GM21360 (cell line): ENCODE measurements around the gene OLFML1.
A peak's percentile ranks its signal among the peaks of the same experiment; 100 is the strongest.

Experiments
- ATAC-seq: cut with Tn5 transposase; IDR thresholded peaks from one replicate; pipeline ENCODE4 v1.9.1; 2021; ENCODE audit warnings: mild to moderate bottlenecking, moderate library complexity; ENCODE audit not compliant: unreplicated experiment

The OLFML1 gene

DNA sequence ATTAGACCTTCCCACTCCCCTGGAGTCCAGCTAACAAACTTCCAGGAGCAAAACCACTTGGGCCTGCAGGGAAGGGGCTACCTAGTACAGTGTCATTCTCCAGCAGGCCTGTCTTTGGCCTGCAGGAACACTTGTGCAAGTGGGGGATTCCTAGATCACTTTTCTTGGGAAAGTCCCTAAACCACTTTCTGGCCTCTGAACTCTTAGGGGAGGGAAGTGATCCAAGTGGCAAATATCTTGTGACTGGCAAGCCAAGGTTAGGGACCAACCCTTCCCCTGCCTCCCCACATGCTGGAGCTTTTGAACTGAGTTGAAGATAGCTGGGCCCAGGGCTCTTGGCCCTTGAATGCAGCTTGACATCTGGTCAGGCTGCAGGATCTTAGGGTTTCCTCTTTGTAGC, 45.7 kb downstream of the OLFML1 start:
- peak; percentile 36 for ATAC-seq

DNA sequence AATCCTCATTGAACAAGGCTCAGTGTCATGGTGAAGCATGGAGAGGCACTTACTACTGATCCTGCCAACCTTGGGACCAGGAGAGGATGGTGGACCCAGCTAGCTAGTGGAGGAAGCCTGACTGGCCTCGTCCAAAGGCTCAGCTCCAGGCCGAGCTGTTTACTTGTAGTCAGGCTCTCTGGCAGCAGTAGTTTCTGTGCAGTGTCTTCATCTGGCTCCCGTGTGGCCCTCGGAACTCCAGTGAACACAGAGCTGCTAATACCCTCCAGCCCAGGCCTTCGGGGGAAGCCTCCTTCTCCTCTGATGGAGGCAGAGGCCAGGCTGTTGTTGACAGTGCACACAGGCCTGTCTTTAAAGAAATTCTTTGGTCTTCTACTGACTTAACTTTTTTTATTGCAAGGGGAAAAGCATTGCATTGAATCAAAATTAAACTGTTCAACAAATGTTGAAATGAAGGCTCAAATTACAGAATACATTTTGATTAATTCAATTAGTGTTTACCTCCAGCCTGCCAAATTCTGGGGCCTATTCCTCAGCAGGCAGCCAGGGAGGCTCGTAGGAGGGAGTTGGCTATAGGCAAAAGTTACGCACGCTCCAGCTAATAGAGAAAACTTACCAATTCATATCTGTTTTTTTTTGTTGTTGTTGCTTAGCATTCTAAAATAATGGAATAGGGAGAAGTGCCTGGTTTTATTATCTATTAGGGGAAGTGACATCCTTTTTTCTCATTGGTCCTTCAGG, 47.3 kb downstream of the OLFML1 start:
- no peak for ATAC-seq

DNA sequence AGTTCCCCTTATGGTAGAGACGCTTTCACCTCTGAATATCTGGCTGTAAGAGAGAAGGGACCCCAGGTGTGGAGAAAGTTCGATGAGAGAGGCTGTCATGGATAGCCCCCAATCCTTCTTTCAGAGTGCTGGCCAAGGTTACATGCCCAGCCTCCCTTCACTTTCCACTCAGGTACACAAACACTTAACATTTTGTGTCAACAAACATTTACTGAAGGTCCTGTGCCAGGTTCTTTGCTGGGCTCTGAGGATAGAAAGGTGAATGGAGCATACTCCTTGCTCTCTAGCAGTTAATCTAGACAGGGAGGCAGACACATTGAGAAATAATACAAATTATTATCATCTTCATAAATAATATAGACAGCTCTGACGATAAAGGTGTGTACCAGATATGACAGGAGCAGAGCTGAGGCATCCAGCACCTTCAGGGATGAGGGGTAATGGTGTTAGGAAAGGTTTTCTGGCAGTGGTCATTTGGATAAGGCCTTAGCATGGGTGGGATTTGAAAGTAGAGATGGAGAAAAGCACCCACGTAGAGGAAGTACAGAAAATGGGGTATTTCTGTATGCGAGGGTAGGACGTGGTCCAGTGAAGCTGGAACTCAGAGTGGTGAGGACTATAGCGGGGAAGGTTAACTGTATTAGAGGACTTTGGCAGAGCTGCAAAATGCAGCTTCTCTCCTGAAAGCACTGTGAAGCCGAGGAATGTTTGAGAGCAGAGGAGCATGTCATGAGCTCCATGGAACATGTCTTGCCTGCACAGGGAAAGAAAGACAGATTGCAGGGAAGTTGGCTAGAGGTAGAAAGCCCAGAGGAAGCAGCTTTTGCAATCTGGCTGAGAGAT, 48.1 kb downstream of the OLFML1 start:
- peak; percentile 26 for ATAC-seq

DNA sequence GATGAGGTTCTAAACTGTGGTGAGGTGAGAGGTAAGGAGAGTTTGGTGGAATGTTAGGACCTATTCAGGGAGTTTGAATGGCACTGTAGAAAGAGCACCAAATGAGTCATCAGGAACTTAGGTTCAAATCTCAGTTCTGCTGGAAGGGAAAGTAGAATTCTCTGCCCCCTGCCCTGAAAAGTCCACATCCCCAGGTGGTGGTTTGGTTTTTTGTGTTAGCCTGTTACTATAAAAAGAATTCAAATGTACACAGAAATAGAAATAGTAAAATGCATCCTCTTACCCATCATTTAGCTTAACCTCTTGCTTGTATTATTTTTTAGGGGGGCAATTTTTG, 48.7 kb downstream of the OLFML1 start:
- peak; percentile 63 for ATAC-seq

DNA sequence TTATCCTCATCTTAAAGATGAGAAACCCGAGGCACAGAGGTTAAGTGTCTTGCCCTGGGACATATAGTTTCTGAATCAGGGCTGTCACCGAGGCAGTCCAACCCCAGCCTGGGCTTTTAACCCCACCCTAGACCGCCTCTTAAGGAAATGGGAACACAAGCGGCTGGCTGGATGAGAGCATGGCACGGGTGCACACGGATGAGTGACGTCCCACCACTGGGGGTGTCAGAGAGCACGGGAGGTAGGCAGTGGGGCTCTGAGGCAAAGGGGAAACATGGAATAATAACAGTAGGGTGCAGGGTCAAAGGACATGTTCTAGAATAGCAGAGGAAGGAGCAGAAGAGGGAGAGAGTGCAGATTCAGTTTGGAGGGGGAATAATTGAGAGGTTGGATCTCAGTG, 50.8 kb downstream of the OLFML1 start:
- ATAC-seq, result no peak

DNA sequence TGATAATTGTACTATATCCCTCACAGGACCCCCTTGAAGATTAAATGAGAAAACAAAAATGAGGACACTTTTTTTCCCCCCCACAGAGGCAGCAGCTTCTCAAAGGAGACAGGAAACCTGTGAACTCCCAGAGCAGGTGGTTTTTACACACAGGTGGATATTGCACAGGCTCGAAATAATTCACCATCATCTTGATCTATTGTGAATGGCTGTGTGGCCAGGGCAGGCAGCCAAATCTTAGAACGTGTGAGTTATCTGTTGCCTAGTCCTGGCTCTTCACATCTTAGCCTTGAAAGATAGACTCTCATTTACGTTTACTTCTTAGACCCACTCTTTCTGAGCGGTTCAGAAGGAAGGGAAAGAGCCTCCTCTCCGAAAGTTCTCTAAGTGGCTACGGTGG, 52.0 kb downstream of the OLFML1 start:
- no peak for ATAC-seq

GRCh38 chr11:7538031-7538430, 52.7 kb downstream of the OLFML1 start:
- no peak for ATAC-seq

GRCh38 chr11:7538466-7539454, 53.5 kb downstream of the OLFML1 start:
- ATAC-seq, result no peak

DNA sequence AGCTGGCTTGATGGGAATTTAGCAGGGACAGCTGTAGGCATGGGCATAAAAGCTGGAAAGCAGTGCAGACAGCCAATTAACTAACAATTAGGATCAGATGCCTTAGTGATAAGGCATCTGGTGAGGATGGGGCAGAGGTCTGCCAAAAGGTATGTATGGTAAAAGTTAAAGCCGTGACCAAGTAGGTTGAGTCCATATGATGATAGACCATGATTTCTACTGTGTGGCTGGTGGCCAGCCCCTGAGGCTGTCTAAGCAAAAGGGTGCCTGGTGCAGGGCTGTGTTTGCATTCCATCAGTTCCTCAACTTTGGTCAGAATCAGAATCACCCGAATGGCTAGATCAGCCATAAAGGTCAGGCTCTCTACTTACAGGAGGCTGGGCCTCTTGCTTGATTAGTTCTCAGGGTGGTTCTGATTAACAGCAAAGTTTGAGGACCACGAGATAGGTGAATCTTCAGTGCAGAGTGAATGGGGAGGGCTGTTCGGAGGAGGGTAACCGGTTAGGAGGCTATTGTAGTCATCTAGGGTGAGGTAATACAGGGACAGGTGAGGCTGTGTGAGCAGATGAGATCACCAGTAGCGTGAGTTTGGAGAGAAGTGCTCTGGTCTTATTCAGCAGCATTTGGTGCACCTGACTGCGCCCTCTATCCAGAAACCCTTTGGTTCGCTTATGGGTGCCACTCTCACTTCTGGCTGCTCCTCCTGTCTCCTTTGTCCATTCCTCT, 55.7 kb downstream of the OLFML1 start:
- no peak for ATAC-seq

DNA sequence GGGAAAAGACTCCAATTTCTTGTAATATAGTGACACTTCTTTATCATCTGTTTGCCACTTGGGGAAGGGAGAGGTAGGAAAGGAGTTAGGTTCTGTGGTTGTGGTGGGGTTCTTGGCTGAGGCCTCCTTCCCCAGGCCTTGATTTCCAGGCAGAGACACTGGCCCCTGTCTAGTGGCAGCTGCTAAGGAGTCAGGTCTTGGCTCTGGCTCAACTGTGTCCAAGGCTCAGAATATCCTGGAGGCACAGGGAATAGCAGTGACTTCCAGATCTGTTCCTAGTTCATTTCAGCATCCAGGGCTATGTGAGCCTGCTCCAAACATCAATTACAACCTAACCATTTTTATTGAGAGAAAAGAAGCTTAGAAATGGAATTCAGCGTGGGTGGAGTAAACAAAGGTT, 58.0 kb downstream of the OLFML1 start:
- no peak for ATAC-seq

DNA sequence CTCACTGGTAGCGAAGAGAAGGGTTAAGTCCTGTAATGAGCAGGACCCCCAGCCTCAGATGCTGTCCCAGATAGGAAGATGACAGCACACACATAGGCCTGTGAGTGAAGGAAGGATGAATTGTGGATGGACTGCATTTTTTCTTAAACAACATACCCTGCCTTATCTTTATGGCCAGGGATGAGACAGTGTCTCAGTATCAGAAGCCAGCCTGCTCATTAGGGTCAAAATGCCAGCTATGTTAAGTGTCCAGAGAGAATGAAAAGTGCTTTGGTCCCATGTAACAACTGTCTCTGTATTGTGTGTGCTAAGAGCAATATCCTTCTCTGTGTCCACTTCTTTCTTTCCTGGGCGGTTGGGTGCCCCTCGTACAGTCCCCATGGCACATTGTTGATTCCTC, 58.7 kb downstream of the OLFML1 start:
- ATAC-seq, result no peak

GRCh38 chr11:7545611-7546010, 60.3 kb downstream of the OLFML1 start:
- no peak for ATAC-seq

DNA sequence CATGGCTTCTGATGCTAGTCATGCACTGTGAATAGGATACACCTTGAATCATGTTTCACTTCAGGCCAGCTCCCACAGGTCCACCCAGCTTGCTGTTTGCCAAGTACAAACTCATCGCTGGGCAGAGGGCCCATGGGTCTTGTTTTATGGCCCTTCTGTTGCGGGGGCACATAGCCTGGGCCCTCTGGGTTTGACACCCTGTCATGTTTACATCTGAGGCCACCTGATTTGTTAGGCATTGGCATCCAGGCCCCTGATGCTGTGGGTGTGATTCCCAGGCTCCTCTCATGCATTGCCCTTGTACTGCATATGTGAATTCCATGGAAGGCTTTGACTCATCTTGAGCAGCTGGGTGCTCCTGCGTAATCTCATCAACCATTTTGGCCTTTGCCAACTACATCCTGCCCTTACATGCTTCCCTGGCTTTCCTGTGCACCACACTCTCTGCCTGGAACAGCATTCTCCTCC, 61.1 kb downstream of the OLFML1 start:
- no peak for ATAC-seq

GRCh38 chr11:7547687-7548086, 62.4 kb downstream of the OLFML1 start:
- ATAC-seq, result no peak

- peak; percentile 75 for ATAC-seq
Measured at GRCh38 chr11:7548659-7549274, 63.5 kb downstream of the OLFML1 start.

DNA sequence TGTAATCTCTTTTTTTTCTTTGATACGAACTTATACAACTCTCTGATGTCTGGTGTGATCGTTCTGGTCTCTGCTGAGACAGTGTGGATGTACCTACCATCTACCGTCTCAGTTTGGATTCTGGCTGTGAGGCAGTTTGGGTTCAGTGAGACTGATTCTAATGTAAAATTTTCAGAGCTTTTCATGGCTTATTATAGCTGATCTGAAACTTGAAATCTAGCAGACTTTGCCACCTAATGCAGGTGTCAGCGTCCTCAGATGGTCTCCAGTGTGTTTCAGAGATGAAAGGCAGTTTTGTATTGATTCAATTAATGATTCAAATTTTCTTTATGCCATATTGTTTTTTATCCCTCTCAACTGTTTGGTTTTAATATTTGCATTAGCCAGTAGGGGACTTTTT, 64.4 kb downstream of the OLFML1 start:
- ATAC-seq, result no peak

- ATAC-seq, result no peak
Measured at GRCh38 chr11:7551571-7551970, 66.3 kb downstream of the OLFML1 start.

DNA sequence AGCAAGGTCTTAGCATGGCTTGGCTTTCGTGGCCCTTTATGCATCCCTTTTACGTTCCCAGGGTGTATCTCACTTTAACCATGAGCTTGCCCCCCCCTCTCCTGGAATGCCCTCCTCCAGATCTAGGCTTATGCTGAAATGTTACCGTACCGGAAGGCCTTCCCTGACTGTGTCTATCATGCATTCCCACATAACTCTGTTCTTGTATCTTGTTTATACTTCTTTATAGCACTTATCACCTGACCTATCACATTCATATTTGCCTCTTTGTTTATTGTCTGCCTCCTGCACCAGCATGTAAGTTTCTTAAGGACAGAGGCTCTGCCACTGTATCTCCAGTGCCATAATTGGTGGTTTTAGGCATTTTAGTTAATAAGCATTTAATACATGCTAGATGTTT, 67.4 kb downstream of the OLFML1 start:
- no peak for ATAC-seq

- ATAC-seq, result no peak
Measured at GRCh38 chr11:7555052-7555699, 69.9 kb downstream of the OLFML1 start.

DNA sequence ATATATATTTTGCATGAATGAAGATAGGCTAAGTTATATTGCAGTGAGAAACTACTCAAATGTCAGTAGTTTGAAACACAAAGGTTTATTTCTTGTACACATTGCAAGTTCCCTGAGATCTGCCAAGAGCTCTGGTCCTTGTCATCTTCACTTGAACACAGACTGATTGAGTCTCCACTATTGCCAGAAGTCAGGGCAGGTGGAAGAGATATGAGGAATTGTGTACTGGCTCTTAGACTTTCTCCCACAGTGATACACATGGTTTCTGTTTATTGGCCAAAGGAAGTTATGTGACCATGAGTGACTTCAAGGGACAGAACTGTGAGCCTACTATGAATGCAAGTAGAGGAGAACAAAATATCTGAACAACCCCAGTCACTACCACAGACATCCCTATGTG, 72.7 kb downstream of the OLFML1 start:
- no peak for ATAC-seq
